Motor neuron (in vitro differentiated cells): Measurements from ENCODE around the gene ASXL1. TPM values are rescaled to one million over a fixed set of nuclear protein-coding genes. Genes with fewer than 3 reads are reported as not detected.
A peak's percentile ranks its signal among the peaks of the same experiment; 100 is the strongest.

Source experiments
- ATAC-seq, 8 experiments: fragments of 200-7000 bp; cut with Tn5 transposase; replicated peaks in 6 of 8; 2 replicates each; pipeline ENCODE4 v1.8.0; 2021; ENCODE audit warnings: mild to moderate bottlenecking in 8 of 8, moderate library complexity in 8 of 8
- H3K27ac ChIP-seq, 2 donors: fragments of 250-450 bp; sonication (Bioruptor Pico); 2 replicates each; pipeline ENCODE4 v1.9.0; 2021; ENCODE audit warnings: antibody characterized with exemption in 2 of 2, mild to moderate bottlenecking in 2 of 2, moderate library complexity in 1 of 2
- H3K4me1 ChIP-seq, 2 donors: fragments of 250-450 bp; sonication (Bioruptor Pico); replicated peaks in 1 of 2; 2 replicates each; pipeline ENCODE4 v1.6.1; 2021; ENCODE audit warnings: antibody characterized with exemption in 2 of 2, mild to moderate bottlenecking in 2 of 2, moderate library complexity in 1 of 2
- H3K4me3 ChIP-seq, 5 donors: fragments of 250-450 bp; sonication (Bioruptor Pico); 2 replicates each; pipeline ENCODE4 v1.9.0; 2021; ENCODE audit warnings: antibody characterized with exemption in 5 of 5, mild to moderate bottlenecking in 5 of 5, moderate library complexity in 4 of 5
- WGBS, 10 experiments: fragments of 450-650 bp; shearing (Covaris generic); methylation state at CpG; one replicate each; pipeline ENCODE4 v1.0.0; 2022; 5-methylcytosine and 5-hydroxymethylcytosine counted together
- in situ Hi-C, 9 experiments: fragments of 400-800 bp; cut with MboI; loops; one replicate each; pipeline ENCODE4 v1.15.0; 2021; ENCODE audit warnings: low sequenced_read_pairs in 9 of 9, low pct_unique_long_range_greater_than_20kb in 2 of 9; ENCODE audit not compliant: unreplicated experiment in 9 of 9
- total RNA-seq, 8 experiments: library from RNA; unstranded; fragments of 300-600 nt; gene quantifications; 2 replicates each; pipeline versions ENCODE4 v1.2.3 to v1.2.4, GENCODE V29; 2022

The ASXL1 gene
- total RNA-seq, 8 experiments from 2014 or later, result 22.1 to 81.0 (median 33.3) TPM

GRCh38 chr20:32451682-32452461, 93.7 kb downstream of the ASXL1 start:
- peaks cover 16% of the 10 kb centered on the region in 2 donors for H3K4me1 ChIP-seq

GRCh38 chr20:32452776-32453466, 94.8 kb downstream of the ASXL1 start:
- 93 to 100% (median 99%) methylated on average over 1 to 7 of the region's 24 CpGs; no CpG with 5 or more reads in 6 of the 10 experiments for WGBS, 10 experiments
- Histone ChIP-seq H3K27ac (no peak overlapping the region), H3K4me1 (peaks cover 20% of the 10 kb centered on the region in 2 donors), H3K4me3 (no peak overlapping the region)
- in situ Hi-C loops, result no loop called here
- no peak for ATAC-seq

More at GRCh38 chr20:32451682-32452461, 93.7 kb downstream of the ASXL1 start:
- no peak for ATAC-seq
- in situ Hi-C loops, result no loop called here
- 60 to 100% (median 86%) methylated on average over 1 to 8 of the region's 27 CpGs; no CpG with 5 or more reads in 3 of the 10 experiments for WGBS, 10 experiments
- Histone ChIP-seq H3K27ac (no peak overlapping the region), H3K4me3 (no peak overlapping the region)

GRCh38 chr20:32453467-32454163, 95.5 kb downstream of the ASXL1 start:
- Histone ChIP-seq H3K4me1 (peaks cover 27% of the 10 kb centered on the region in 2 donors), H3K4me3 (no peak overlapping the region), H3K27ac (no peak overlapping the region)
- in situ Hi-C loops, result no loop called here
- ATAC-seq, result no peak
- 60 to 100% (median 95%) methylated on average over 1 to 14 of the region's 28 CpGs; no CpG with 5 or more reads in 3 of the 10 experiments for WGBS, 10 experiments

- H3K4me1 ChIP-seq, result peaks cover 27 to 28% of the 10 kb centered on the region in 2 donors
- in situ Hi-C loops, result no loop called here
- H3K27ac ChIP-seq, result no peak overlapping the region
- no peak overlapping the region for H3K4me3 ChIP-seq
- 50 to 100% (median 86%) methylated on average over 1 to 11 of the region's 31 CpGs; no CpG with 5 or more reads in 2 of the 10 experiments for WGBS, 10 experiments
- ATAC-seq, result no peak
Observed at GRCh38 chr20:32454164-32455145, 96.3 kb downstream of the ASXL1 start.

- no peak for ATAC-seq
- Histone ChIP-seq H3K27ac (peak overlapping the region; percentile 82 to 87), H3K4me1 (peaks cover 27 to 28% of the 10 kb centered on the region in 2 donors), H3K4me3 (no peak overlapping the region)
- WGBS, 10 experiments, result 67 to 100% (median 100%) methylated on average over 1 to 7 of the region's 12 CpGs; no CpG with 5 or more reads in 5 of the 10 experiments
- in situ Hi-C loops, result no loop called here
Observed at GRCh38 chr20:32455171-32455900, 97.2 kb downstream of the ASXL1 start.

GRCh38 chr20:32455901-32456701, 98.0 kb downstream of the ASXL1 start:
- ATAC-seq, result no peak
- Histone ChIP-seq H3K4me3 (peak overlapping the region in 2 of 5 donors; percentile 37 to 46), H3K27ac (peak overlapping the region; percentile 82 to 87), H3K4me1 (peaks cover 27 to 28% of the 10 kb centered on the region in 2 donors)
- WGBS, 10 experiments, result 60 to 100% (median 94%) methylated on average over 1 to 12 of the region's 35 CpGs; no CpG with 5 or more reads in 5 of the 10 experiments
- in situ Hi-C loops, result no loop called here

GRCh38 chr20:32456869-32457478, 98.8 kb downstream of the ASXL1 start:
- in situ Hi-C loops, result no loop called here
- H3K4me1 ChIP-seq, result peaks cover 27 to 28% of the 10 kb centered on the region in 2 donors
- ATAC-seq, result peak; percentile 71 to 86 (median 85)
- WGBS, 10 experiments, result 0 to 4% (median 4%) methylated on average over 5 to 6 of the region's 36 CpGs; no CpG with 5 or more reads in 7 of the 10 experiments
- H3K4me3 ChIP-seq, result peak overlapping the region; percentile 28 to 50 (median 37)
- peak overlapping the region; percentile 82 to 87 for H3K27ac ChIP-seq

GRCh38 chr20:32457479-32457986, 99.4 kb downstream of the ASXL1 start:
- peak; percentile 89 to 95 (median 93) for ATAC-seq

GRCh38 chr20:32458061-32458836, 100.1 kb downstream of the ASXL1 start:
- Histone ChIP-seq H3K4me1 (peaks cover 32 to 34% of the 10 kb centered on the region in 2 donors), H3K4me3 (peak overlapping the region in 2 of 5 donors; percentile 46 to 50), H3K27ac (peak overlapping the region; percentile 81 to 91)
- no peak for ATAC-seq
- in situ Hi-C loops, result no loop called here
- WGBS, 10 experiments, result 83 to 100% (median 100%) methylated on average over 1 to 7 of the region's 10 CpGs; no CpG with 5 or more reads in 5 of the 10 experiments

More at GRCh38 chr20:32457479-32457986, 99.4 kb downstream of the ASXL1 start:
- in situ Hi-C loops, result no loop called here
- Histone ChIP-seq H3K27ac (peak overlapping the region; percentile 82 to 91), H3K4me1 (peaks cover 27 to 28% of the 10 kb centered on the region in 2 donors), H3K4me3 (peak overlapping the region; percentile 28 to 50 (median 37))
- 0 to 44% (median 20%) methylated on average over 2 to 7 of the region's 29 CpGs; no CpG with 5 or more reads in 7 of the 10 experiments for WGBS, 10 experiments

- ATAC-seq, result no peak
- no peak overlapping the region for H3K4me3 ChIP-seq
- no peak overlapping the region for H3K27ac ChIP-seq
- WGBS, 10 experiments, result 60 to 89% (median 81%) methylated on average over 1 to 4 of the region's 12 CpGs; no CpG with 5 or more reads in 6 of the 10 experiments
- H3K4me1 ChIP-seq, result peaks cover 38 to 39% of the 10 kb centered on the region in 2 donors
- in situ Hi-C loops, result no loop called here
Observed at GRCh38 chr20:32458837-32459220, 100.7 kb downstream of the ASXL1 start.
